Measurements from ENCODE around the gene AAGAB.

DNA sequence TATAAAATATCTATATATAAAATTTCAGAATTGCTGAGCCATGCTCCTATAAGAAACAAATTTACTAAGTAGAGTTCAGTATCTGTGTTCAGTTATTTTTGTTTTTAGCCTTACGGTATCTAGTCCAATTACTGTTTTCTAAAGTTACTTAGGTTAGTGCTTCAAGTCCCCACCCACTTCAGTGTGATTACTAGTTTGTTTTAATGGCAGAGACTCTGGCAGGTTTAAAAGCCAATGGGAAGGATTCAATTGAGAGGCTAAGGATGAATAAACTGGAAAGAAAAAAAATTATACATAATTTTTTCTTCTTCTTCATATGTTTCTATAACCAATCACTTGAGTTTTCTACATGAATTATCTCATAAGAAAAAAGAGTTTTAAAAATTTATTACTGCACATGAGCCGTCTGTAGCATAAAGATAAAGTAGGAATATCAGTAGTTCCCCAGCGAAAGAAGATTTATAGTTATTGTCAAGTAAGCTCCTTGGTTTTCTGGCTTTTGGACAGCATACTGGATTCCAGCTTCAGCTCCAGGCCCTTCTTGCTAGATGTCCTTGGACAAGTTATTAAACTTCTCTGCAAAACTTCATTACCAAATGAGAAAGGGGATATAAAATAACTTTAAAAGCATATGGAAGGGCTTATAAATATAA, 46.8 kb downstream of the AAGAB start:
- TF ChIP-seq, protein P1, sequence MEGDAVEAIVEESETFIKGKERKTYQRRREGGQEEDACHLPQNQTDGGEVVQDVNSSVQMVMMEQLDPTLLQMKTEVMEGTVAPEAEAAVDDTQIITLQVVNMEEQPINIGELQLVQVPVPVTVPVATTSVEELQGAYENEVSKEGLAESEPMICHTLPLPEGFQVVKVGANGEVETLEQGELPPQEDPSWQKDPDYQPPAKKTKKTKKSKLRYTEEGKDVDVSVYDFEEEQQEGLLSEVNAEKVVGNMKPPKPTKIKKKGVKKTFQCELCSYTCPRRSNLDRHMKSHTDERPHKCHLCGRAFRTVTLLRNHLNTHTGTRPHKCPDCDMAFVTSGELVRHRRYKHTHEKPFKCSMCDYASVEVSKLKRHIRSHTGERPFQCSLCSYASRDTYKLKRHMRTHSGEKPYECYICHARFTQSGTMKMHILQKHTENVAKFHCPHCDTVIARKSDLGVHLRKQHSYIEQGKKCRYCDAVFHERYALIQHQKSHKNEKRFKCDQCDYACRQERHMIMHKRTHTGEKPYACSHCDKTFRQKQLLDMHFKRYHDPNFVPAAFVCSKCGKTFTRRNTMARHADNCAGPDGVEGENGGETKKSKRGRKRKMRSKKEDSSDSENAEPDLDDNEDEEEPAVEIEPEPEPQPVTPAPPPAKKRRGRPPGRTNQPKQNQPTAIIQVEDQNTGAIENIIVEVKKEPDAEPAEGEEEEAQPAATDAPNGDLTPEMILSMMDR (IDR thresholded peaks at IDR 0.05) = no peak
- no peak for TF ChIP-seq POLR2AphosphoS5 (IDR thresholded peaks at IDR 0.05)
- TF ChIP-seq POLR2A (IDR thresholded peaks at IDR 0.05) = no peak

Data from prostate gland (tissue), 2 donors.